DND-41 (cell line): ENCODE data around the gene XCR1.

Experiments used
- CTCF ChIP-seq: IDR thresholded peaks from 2 replicates; pipeline ENCODE4 v1.5.1; 2012; ENCODE audit warnings: borderline replicate concordance, low read length, moderate library complexity, mild to moderate bottlenecking; ENCODE audit not compliant: poor library complexity, severe bottlenecking; ENCODE audit errors: extremely low read depth
- EZH2 ChIP-seq: IDR thresholded peaks from 3 replicates; pipeline ENCODE4 v1.6.1; 2012; ENCODE audit warnings: borderline replicate concordance, low read depth, mild to moderate bottlenecking, moderate library complexity, low read length, inconsistent platforms; ENCODE audit not compliant: severe bottlenecking

DNA sequence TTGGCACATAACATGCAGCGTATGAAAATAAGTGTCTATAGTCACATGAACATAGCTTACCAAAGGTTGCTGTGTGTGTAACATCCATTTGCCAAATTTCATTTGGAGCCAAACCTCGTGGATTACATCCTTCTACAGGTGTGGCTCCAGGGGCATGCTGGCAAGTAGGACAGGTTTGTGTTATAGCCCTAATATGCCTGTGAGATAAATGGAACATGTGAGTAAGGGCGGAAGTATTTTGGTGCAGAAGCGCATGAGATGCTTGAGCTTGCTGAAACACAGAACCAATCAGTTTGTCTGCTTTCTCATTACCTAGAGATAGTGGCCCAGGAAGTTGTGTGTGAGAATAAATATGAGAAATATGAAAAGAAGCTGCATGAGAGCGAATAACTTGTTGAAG, 21.8 kb upstream of the XCR1 start:
- TF ChIP-seq EZH2 (no peak), CTCF (no peak)
